Muscle layer of colon (tissue), 2 donors: Measurements from ENCODE around the gene IL20RB.
"Not testable (repeated sequence)": the region's sequence is repeated elsewhere in the genome, so short reads cannot be mapped to it uniquely, and the experiment has no call there.

Experiments
- H3K27ac ChIP-seq: one replicate; pipeline ENCODE4 v1.7.0; 2013; ENCODE audit warnings: low read depth, mild to moderate bottlenecking, low read length, moderate library complexity
- H3K27me3 ChIP-seq, 2 donors: one replicate each; pipeline ENCODE4 v1.7.0; 2013; ENCODE audit warnings: low read length in 2 of 2, mild to moderate bottlenecking in 2 of 2; ENCODE audit not compliant: insufficient read depth in 2 of 2, control insufficient read depth in 1 of 2
- H3K36me3 ChIP-seq: one replicate; pipeline ENCODE4 v1.7.0; 2013; ENCODE audit warnings: mild to moderate bottlenecking, low read length; ENCODE audit not compliant: insufficient read depth
- H3K4me1 ChIP-seq: one replicate; pipeline ENCODE4 v1.7.0; 2013; ENCODE audit warnings: mild to moderate bottlenecking, low read length; ENCODE audit not compliant: insufficient read depth
- H3K4me3 ChIP-seq, 2 donors: one replicate each; pipeline ENCODE4 v1.7.0; 2013; ENCODE audit warnings: low read length in 2 of 2, low read depth in 1 of 2, mild to moderate bottlenecking in 1 of 2, moderate library complexity in 1 of 2
- H3K9ac ChIP-seq: one replicate; pipeline ENCODE4 v1.7.0; 2013; ENCODE audit warnings: low read length
- H3K9me3 ChIP-seq: one replicate; pipeline ENCODE4 v1.7.0; 2013; ENCODE audit warnings: mild to moderate bottlenecking, low read length
- donor health status: abdominal sarcoma.
- donor health status: Adenocarcinoma of cecum.

The IL20RB gene

GRCh38 chr3:136990826-136991225 is 33.0 kb downstream of the IL20RB start:
- H3K9me3 ChIP-seq: no peaks in the 10 kb centered on the region
- H3K4me1 ChIP-seq: peaks cover 18% of the 10 kb centered on the region
- H3K4me3 ChIP-seq: no peak overlapping the region
- H3K27me3 ChIP-seq: no peaks in the 10 kb centered on the region
- H3K36me3 ChIP-seq: no peaks in the 10 kb centered on the region
- H3K27ac ChIP-seq: no peak overlapping the region
- no peak overlapping the region for H3K9ac ChIP-seq

DNA sequence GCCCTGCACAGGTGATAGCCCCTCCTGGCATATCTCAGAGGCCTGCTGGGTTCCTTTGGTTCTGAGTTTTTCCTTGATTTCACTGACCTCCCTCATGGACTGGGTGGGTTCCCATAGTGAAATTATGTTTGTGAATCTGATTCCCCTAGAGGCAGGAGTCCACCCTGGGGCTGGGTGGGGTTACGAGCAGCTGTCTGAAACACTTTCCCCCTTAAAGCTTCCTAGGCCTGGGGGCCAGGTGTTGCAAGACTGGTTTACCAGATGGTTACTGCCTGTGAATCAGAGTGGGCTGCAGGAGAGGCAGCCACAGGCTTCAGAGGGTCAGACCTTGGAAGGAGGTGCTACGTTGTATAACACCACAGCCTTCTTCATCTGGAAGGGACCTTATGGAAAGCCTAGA is 34.3 kb downstream of the IL20RB start:
- H3K9ac ChIP-seq: no peak overlapping the region
- no peak overlapping the region for H3K4me3 ChIP-seq
- no peak overlapping the region for H3K27ac ChIP-seq
- H3K4me1 ChIP-seq: peaks cover 20% of the 10 kb centered on the region
- no peaks in the 10 kb centered on the region for H3K36me3 ChIP-seq
- H3K27me3 ChIP-seq: no peaks in the 10 kb centered on the region
- no peaks in the 10 kb centered on the region for H3K9me3 ChIP-seq

DNA sequence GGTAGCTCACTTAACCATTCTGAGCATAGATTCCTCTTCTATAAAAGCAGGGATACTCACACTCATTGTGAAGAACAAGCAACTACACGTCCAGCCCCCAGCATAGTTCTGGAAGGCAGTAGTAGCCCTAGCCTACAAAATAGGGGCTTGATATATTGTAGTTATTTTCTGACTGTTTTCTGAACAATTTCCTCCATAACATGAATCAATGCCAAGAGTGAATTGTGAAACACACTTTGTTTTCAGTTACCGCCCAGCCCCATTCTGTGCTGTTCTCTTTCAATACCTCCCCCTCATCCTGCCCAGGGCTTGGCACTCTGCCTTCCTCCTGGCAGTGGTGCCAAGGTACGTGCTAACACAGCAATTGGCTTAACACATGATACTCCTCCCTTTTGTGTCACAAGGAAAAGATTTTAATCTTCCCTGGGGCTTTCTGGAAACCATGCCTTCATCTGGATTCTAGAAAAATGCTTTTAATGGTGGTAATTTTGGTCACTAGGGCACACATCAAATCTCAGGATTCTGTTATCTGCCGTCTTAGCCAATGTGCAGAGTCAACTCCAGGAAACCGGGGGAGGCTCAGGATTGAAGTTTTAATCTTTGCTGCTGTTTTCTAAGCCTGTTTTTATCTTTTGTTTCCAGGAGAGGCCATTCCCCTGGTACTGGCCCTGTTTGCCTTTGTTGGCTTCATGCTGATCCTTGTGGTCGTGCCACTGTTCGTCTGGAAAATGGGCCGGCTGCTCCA is 37.2 kb downstream of the IL20RB start:
- H3K27me3 ChIP-seq: no peaks in the 10 kb centered on the region
- no peaks in the 10 kb centered on the region for H3K36me3 ChIP-seq
- peaks cover 20% of the 10 kb centered on the region for H3K4me1 ChIP-seq
- H3K9ac ChIP-seq: no peak overlapping the region
- H3K27ac ChIP-seq: peak overlapping the region; percentile 1
- H3K9me3 ChIP-seq: no peaks in the 10 kb centered on the region
- no peak overlapping the region for H3K4me3 ChIP-seq

DNA sequence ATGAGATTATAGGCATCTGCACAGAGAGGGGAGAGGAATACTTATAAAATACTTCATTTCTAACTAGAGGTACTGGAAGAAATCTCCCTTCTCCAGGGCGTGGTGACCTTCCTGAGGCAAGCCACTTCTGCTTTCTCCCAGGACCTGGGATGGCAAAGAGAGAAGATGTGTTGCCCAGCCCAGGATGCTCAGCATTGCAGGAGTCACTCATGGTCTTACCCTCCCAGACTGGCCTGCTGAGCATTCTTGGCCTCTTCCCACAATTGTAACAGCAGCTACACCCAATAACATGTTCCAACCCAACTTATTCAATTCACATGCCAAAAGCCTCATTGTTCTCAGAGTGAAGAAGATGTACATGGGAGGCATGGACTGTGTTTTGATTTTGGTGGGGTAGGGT is 37.9 kb downstream of the IL20RB start:
- H3K4me3 ChIP-seq: no peak overlapping the region
- H3K27ac ChIP-seq: no peak overlapping the region
- H3K27me3 ChIP-seq: no peaks in the 10 kb centered on the region
- H3K9me3 ChIP-seq: no peaks in the 10 kb centered on the region
- no peak overlapping the region for H3K9ac ChIP-seq
- H3K36me3 ChIP-seq: no peaks in the 10 kb centered on the region
- H3K4me1 ChIP-seq: peaks cover 20% of the 10 kb centered on the region

- no peaks in the 10 kb centered on the region for H3K27me3 ChIP-seq
Measured at GRCh38 chr3:137000039-137000438, 42.3 kb downstream of the IL20RB start.

GRCh38 chr3:137007376-137007775 is 49.6 kb downstream of the IL20RB start:
- not testable (repeated sequence) for H3K27ac ChIP-seq, H3K9me3 ChIP-seq, H3K9ac ChIP-seq, H3K4me3 ChIP-seq, H3K27me3 ChIP-seq, H3K4me1 ChIP-seq, H3K36me3 ChIP-seq

More at GRCh38 chr3:137000039-137000438, 42.3 kb downstream of the IL20RB start:
- Histone ChIP-seq H3K4me1 (peaks cover 9% of the 10 kb centered on the region), H3K9ac (no peak overlapping the region), H3K36me3 (no peaks in the 10 kb centered on the region), H3K27ac (no peak overlapping the region), H3K4me3 (no peak overlapping the region), H3K9me3 (no peaks in the 10 kb centered on the region)

GRCh38 chr3:137008131-137008530 is 50.3 kb downstream of the IL20RB start:
- Histone ChIP-seq H3K36me3 (no peaks in the 10 kb centered on the region), H3K9ac (no peak overlapping the region), H3K4me1 (no peaks in the 10 kb centered on the region), H3K27ac (no peak overlapping the region), H3K9me3 (no peaks in the 10 kb centered on the region), H3K4me3 (no peak overlapping the region), H3K27me3 (no peaks in the 10 kb centered on the region)

DNA sequence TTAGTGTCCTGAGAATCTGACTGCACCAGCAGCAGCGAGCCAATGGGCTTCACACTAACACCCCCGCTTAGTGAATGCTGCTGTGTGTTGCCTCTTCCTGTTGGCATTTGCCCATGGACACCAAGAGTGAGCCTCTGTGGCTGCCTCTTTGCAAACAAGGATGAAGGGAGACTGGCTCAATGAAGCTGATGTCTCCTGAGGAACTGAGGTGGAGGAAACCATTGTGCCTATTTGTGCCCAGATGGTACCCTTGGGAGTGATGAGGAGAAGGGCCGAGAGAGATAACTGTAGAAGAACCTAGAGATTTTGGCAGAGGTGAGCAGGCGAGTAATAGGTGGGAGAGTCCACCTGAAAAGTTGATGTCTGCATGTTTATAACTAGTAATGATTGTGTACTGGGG is 51.2 kb downstream of the IL20RB start:
- H3K4me3 ChIP-seq: no peak overlapping the region
- H3K27me3 ChIP-seq: no peaks in the 10 kb centered on the region
- no peak overlapping the region for H3K27ac ChIP-seq
- no peaks in the 10 kb centered on the region for H3K36me3 ChIP-seq
- H3K4me1 ChIP-seq: peaks cover 3% of the 10 kb centered on the region
- no peak overlapping the region for H3K9ac ChIP-seq
- H3K9me3 ChIP-seq: no peaks in the 10 kb centered on the region

DNA sequence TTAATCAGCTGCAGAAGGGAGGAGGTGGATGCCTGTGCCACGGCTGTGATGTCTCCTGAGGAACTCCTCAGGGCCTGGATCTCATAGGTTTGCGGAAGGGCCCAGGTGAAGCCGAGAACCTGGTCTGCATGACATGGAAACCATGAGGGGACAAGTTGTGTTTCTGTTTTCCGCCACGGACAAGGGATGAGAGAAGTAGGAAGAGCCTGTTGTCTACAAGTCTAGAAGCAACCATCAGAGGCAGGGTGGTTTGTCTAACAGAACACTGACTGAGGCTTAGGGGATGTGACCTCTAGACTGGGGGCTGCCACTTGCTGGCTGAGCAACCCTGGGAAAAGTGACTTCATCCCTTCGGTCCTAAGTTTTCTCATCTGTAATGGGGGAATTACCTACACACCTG is 52.4 kb downstream of the IL20RB start:
- no peak overlapping the region for H3K9ac ChIP-seq
- peaks cover 3% of the 10 kb centered on the region for H3K4me1 ChIP-seq
- H3K4me3 ChIP-seq: no peak overlapping the region
- H3K9me3 ChIP-seq: no peaks in the 10 kb centered on the region
- no peak overlapping the region for H3K27ac ChIP-seq
- H3K27me3 ChIP-seq: no peaks in the 10 kb centered on the region
- H3K36me3 ChIP-seq: no peaks in the 10 kb centered on the region

- H3K4me1 ChIP-seq: peaks cover 3% of the 10 kb centered on the region
- no peaks in the 10 kb centered on the region for H3K36me3 ChIP-seq
- H3K27ac ChIP-seq: no peak overlapping the region
Measured at GRCh38 chr3:137011153-137011552, 53.4 kb downstream of the IL20RB start.

DNA sequence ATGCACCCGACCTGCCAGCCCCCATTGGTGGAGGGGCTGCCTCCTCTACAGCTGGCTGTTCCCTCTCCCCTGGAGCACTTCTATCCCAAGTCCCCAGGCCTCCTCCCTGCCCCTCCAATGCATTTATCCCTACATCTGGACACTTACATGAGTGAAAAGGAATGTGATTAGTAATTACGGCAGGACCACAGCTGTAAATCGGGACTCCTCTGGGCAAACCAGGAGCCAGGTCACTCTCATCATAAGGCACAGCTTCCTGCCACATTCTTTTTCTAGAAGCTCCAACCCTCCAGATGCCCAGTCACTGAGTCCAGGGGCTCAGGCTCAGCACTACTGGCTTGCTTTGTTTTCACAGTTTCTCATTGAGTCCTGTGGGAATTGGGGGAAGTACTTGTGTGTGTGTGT is 54.3 kb downstream of the IL20RB start:
- Histone ChIP-seq H3K36me3 (no peaks in the 10 kb centered on the region), H3K27me3 (no peaks in the 10 kb centered on the region), H3K27ac (no peak overlapping the region), H3K4me1 (peaks cover 3% of the 10 kb centered on the region), H3K9ac (no peak overlapping the region), H3K4me3 (no peak overlapping the region), H3K9me3 (no peaks in the 10 kb centered on the region)

More at GRCh38 chr3:137011153-137011552, 53.4 kb downstream of the IL20RB start:
- H3K9me3 ChIP-seq: no peaks in the 10 kb centered on the region
- no peaks in the 10 kb centered on the region for H3K27me3 ChIP-seq
- H3K9ac ChIP-seq: no peak overlapping the region
- H3K4me3 ChIP-seq: no peak overlapping the region
